Mesenchymal stem cell (in vitro differentiated cells and primary cell): ENCODE data around the gene GPBP1.

ENCODE experiments used
- DNase-seq: peaks from one replicate; pipeline ENCODE4 v3.0.0-alpha.2; 2013
- H2AFZ ChIP-seq: one replicate; pipeline ENCODE4 v1.6.1; 2013; ENCODE audit warnings: low read depth, mild to moderate bottlenecking, control low read depth, inconsistent platforms, low read length, moderate library complexity
- H2AK5ac ChIP-seq: 2 replicates; pipeline ENCODE4 v1.6.1; 2013; ENCODE audit warnings: low read length, moderate library complexity, mild to moderate bottlenecking, inconsistent platforms; ENCODE audit not compliant: severe bottlenecking
- H2BK120ac ChIP-seq: one replicate; pipeline ENCODE4 v1.6.1; 2013; ENCODE audit warnings: low read depth, mild to moderate bottlenecking, inconsistent platforms, low read length, moderate library complexity
- H2BK12ac ChIP-seq, 2 experiments: one replicate each; pipeline ENCODE4 v1.6.1; 2013; ENCODE audit warnings: inconsistent platforms in 2 of 2, low read length in 2 of 2, mild to moderate bottlenecking in 2 of 2, moderate library complexity in 2 of 2, control low read depth in 1 of 2
- H2BK15ac ChIP-seq: one replicate; pipeline ENCODE4 v1.6.1; 2013; ENCODE audit warnings: mild to moderate bottlenecking, low read depth, inconsistent platforms; ENCODE audit not compliant: poor library complexity, severe bottlenecking
- H2BK5ac ChIP-seq: 2 replicates; pipeline ENCODE4 v1.6.1; 2013; ENCODE audit warnings: low read depth, mild to moderate bottlenecking, low read length, control low read depth, inconsistent platforms; ENCODE audit not compliant: poor library complexity, severe bottlenecking
- H3K14ac ChIP-seq, 2 experiments: one replicate each; pipeline ENCODE4 v1.6.1; 2013; ENCODE audit warnings: inconsistent platforms in 2 of 2, low read length in 2 of 2, control low read depth in 1 of 2, mild to moderate bottlenecking in 1 of 2, moderate library complexity in 1 of 2
- H3K18ac ChIP-seq, 2 experiments: one replicate each; pipeline ENCODE4 v1.6.1; 2013; ENCODE audit warnings: inconsistent platforms in 2 of 2, low read length in 2 of 2, control low read depth in 1 of 2, low read depth in 1 of 2, mild to moderate bottlenecking in 1 of 2
- H3K23ac ChIP-seq, 2 experiments: one replicate each; pipeline ENCODE4 v1.6.1; 2013; ENCODE audit warnings: inconsistent platforms in 2 of 2, low read length in 2 of 2, mild to moderate bottlenecking in 2 of 2, moderate library complexity in 2 of 2, control low read depth in 1 of 2
- H3K27ac ChIP-seq: 2 replicates; pipeline ENCODE4 v1.5.1; 2013; ENCODE audit warnings: mild to moderate bottlenecking, moderate library complexity, low read length, control low read depth, inconsistent platforms; ENCODE audit not compliant: poor library complexity, severe bottlenecking
- H3K27me3 ChIP-seq, 2 experiments: 2 replicates each; pipeline versions ENCODE4 v1.6.1 to v1.7.0; 2013; ENCODE audit warnings: low read length in 2 of 2, mild to moderate bottlenecking in 2 of 2, moderate library complexity in 2 of 2, control low read depth in 1 of 2, inconsistent platforms in 1 of 2; ENCODE audit not compliant: control insufficient read depth in 1 of 2, insufficient read depth in 1 of 2
- H3K36me3 ChIP-seq, 2 experiments: 2 replicates each; pipeline versions ENCODE4 v1.6.1 to v1.7.0; 2013; ENCODE audit warnings: low read length in 2 of 2, control low read depth in 1 of 2, inconsistent platforms in 1 of 2, low read depth in 1 of 2, mild to moderate bottlenecking in 1 of 2; ENCODE audit not compliant: insufficient read depth in 2 of 2, control insufficient read depth in 1 of 2
- H3K4ac ChIP-seq, 2 experiments: one replicate each; pipeline ENCODE4 v1.6.1; 2013; ENCODE audit warnings: inconsistent platforms in 2 of 2, low read length in 2 of 2, mild to moderate bottlenecking in 2 of 2, moderate library complexity in 2 of 2, control low read depth in 1 of 2, low read depth in 1 of 2
- H3K4me1 ChIP-seq: 2 replicates; pipeline ENCODE4 v1.6.1; 2013; ENCODE audit warnings: low read depth, low read length, control low read depth; ENCODE audit not compliant: control insufficient read depth, insufficient read depth
- H3K4me2 ChIP-seq: 2 replicates; pipeline ENCODE4 v1.6.1; 2013; ENCODE audit warnings: low read length, mild to moderate bottlenecking, inconsistent platforms; ENCODE audit not compliant: poor library complexity, severe bottlenecking
- H3K4me3 ChIP-seq, 2 experiments: 2 replicates each; pipeline versions ENCODE4 v1.5.1 to v1.7.0; 2013; ENCODE audit warnings: low read length in 2 of 2, mild to moderate bottlenecking in 2 of 2, control low read depth in 1 of 2, low read depth in 1 of 2; ENCODE audit not compliant: insufficient read depth in 1 of 2
- H3K79me1 ChIP-seq: replicated peaks from 2 replicates; pipeline ENCODE4 v1.6.1; 2013; ENCODE audit warnings: mild to moderate bottlenecking, control low read depth, low read length, inconsistent platforms; ENCODE audit not compliant: poor library complexity, severe bottlenecking
- H3K9ac ChIP-seq: 2 replicates; pipeline ENCODE4 v1.7.0; 2013; ENCODE audit warnings: mild to moderate bottlenecking, low read length, moderate library complexity
- H3K9me3 ChIP-seq: 2 replicates; pipeline ENCODE4 v1.7.0; 2013; ENCODE audit warnings: mild to moderate bottlenecking, low read length; ENCODE audit not compliant: control insufficient read depth
- H4K8ac ChIP-seq: one replicate; pipeline ENCODE4 v1.6.1; 2013; ENCODE audit warnings: inconsistent platforms, mild to moderate bottlenecking, low read length, moderate library complexity
- H4K91ac ChIP-seq: one replicate; pipeline ENCODE4 v1.6.1; 2013; ENCODE audit warnings: mild to moderate bottlenecking, low read length, inconsistent platforms
- WGBS: methylation state at CpG from one replicate; pipeline ENCODE4 v1.1.7; 2013; ENCODE audit warnings: mixed read lengths; 5-methylcytosine and 5-hydroxymethylcytosine counted together

GPBP1 gene

DNA sequence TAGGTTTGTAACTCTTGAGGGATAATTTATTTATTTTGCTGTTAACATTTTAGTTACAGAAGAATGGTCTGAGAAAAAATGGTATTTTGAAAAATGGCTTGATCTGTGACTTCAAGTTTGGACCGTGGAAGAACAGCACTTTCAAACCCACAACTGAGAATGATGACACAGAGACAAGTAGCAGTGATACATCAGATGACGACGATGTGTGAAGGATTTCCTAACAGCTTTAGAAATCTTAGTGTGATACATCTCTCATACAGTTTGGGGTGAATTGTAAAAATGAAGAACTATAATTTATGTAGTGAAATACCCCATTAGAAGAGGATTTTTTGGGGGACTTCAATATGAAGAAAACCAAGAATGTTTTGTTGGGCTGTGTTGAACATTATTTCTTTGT is 88.7 kb downstream of the GPBP1 start:
- H2BK5ac ChIP-seq, result no peak overlapping the region
- H3K27ac ChIP-seq, result no peak overlapping the region
- WGBS, result 100% methylated on average over 1 of the region's 3 CpGs
- no peak overlapping the region for H4K91ac ChIP-seq
- H4K8ac ChIP-seq, result no peak overlapping the region
- no peak for DNase-seq
- H3K4me3 ChIP-seq, result no peak overlapping the region
- no peak overlapping the region for H3K4me2 ChIP-seq
- H2BK120ac ChIP-seq, result no peak overlapping the region
- H2BK15ac ChIP-seq, result no peak overlapping the region
- no peaks in the 10 kb centered on the region for H3K27me3 ChIP-seq
- peaks cover 9% of the 10 kb centered on the region for H3K79me1 ChIP-seq
- H3K4me1 ChIP-seq, result no peaks in the 10 kb centered on the region
- H3K14ac ChIP-seq, result no peak overlapping the region
- H3K18ac ChIP-seq, result no peak overlapping the region
- H3K23ac ChIP-seq, result no peak overlapping the region
- no peak overlapping the region for H3K4ac ChIP-seq
- no peak overlapping the region for H2AFZ ChIP-seq
- no peak overlapping the region for H2BK12ac ChIP-seq
- no peak overlapping the region for H3K9ac ChIP-seq
- no peak overlapping the region for H2AK5ac ChIP-seq
- H3K9me3 ChIP-seq, result no peaks in the 10 kb centered on the region
- H3K36me3 ChIP-seq, result peaks cover 3 to 60% of the 10 kb centered on the region in 2 experiments

DNA sequence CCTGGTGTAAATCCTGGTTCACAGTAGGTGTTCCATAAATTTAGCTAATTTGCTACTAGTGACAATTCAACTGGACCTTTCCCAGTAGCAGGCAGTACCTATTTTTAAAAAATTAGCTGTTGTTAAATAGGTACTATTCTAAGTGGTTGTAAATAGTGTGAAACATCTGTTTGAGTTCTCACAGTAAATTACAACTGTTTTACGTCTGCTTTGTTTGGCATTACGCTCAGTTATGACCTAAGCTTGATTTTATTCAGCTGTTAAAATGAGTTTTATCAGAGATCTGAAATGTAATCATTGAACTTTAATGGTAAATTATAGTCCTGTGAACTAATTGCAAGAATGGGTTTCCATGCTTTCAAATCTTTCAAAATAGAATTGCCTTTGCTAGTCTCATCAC is 93.9 kb downstream of the GPBP1 start:
- H3K4me2 ChIP-seq, result no peak overlapping the region
- no peak overlapping the region for H4K91ac ChIP-seq
- no peak overlapping the region for H3K18ac ChIP-seq
- DNase-seq, result no peak
- H3K14ac ChIP-seq, result no peak overlapping the region
- H3K4me1 ChIP-seq, result no peaks in the 10 kb centered on the region
- no peak overlapping the region for H2AK5ac ChIP-seq
- no peak overlapping the region for H2BK5ac ChIP-seq
- H3K4me3 ChIP-seq, result no peak overlapping the region
- no peak overlapping the region for H3K9ac ChIP-seq
- peaks cover 0 to 15% of the 10 kb centered on the region in 2 experiments for H3K36me3 ChIP-seq
- 94% methylated on average over 2 of the region's 2 CpGs for WGBS
- no peaks in the 10 kb centered on the region for H3K9me3 ChIP-seq
- H3K79me1 ChIP-seq, result no peaks in the 10 kb centered on the region
- H3K27ac ChIP-seq, result no peak overlapping the region
- no peaks in the 10 kb centered on the region for H3K27me3 ChIP-seq
- H2BK120ac ChIP-seq, result no peak overlapping the region
- no peak overlapping the region for H2BK12ac ChIP-seq
- no peak overlapping the region for H4K8ac ChIP-seq
- no peak overlapping the region for H2AFZ ChIP-seq
- no peak overlapping the region for H2BK15ac ChIP-seq
- no peak overlapping the region for H3K4ac ChIP-seq
- no peak overlapping the region for H3K23ac ChIP-seq

DNA sequence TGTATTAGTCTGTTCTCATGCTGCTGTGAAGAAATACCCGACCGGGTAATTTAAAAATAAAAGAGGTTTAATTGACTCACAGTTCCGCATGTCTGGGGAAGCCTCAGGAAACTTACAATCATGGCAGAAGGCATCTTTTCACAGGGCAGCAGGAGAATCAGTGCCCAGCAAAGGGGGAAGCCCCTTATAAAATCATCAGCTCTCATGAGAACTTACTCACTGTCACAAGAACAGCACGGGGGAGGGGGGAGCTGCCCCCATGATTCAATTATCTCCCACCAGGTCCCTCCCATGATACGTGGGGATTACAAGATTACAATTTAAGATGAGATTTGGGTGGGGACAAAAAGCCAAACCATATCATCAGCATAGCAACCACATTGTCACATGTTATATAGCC is 102.5 kb downstream of the GPBP1 start:
- Histone ChIP-seq H3K36me3 (no peaks in the 10 kb centered on the region), H3K14ac (no peak overlapping the region), H3K9me3 (no peaks in the 10 kb centered on the region), H3K4me1 (no peaks in the 10 kb centered on the region), H3K79me1 (no peaks in the 10 kb centered on the region), H3K27me3 (no peaks in the 10 kb centered on the region), H3K18ac (no peak overlapping the region), H2BK15ac (no peak overlapping the region), H3K23ac (no peak overlapping the region), H2AFZ (no peak overlapping the region), H3K4ac (no peak overlapping the region), H2BK5ac (no peak overlapping the region), H2AK5ac (no peak overlapping the region), H3K9ac (no peak overlapping the region), H3K4me2 (no peak overlapping the region), H2BK120ac (no peak overlapping the region), H3K4me3 (no peak overlapping the region), H2BK12ac (no peak overlapping the region), H4K91ac (no peak overlapping the region), H3K27ac (no peak overlapping the region), H4K8ac (no peak overlapping the region)
- 88% methylated on average over 4 of the region's 5 CpGs for WGBS
- peak; percentile 2 for DNase-seq

DNA sequence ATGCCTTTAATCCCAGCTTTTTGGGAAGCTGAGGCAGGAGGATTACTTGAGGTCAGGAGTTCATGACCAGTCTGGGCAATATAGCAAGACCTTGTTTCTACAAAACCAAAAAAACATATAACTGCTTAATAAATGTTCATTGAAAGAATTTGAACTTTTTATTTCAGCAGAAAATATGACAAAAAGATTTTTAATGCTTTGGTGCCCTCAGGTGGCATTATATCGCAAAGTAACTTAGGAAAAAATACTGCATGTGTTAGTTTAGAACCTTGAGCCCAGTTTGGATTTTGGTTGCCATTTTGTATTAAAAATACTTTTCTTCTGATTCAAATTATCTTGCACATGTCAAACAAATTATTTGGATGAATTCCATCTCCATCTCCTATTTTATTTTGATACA is 103.2 kb downstream of the GPBP1 start:
- Histone ChIP-seq H3K27ac (no peak overlapping the region), H3K4me3 (no peak overlapping the region), H2BK120ac (no peak overlapping the region), H2BK12ac (no peak overlapping the region), H3K18ac (no peak overlapping the region), H3K9ac (no peak overlapping the region), H2BK5ac (no peak overlapping the region), H4K8ac (no peak overlapping the region), H2AK5ac (no peak overlapping the region), H3K23ac (no peak overlapping the region), H3K27me3 (no peaks in the 10 kb centered on the region), H3K36me3 (no peaks in the 10 kb centered on the region), H3K79me1 (no peaks in the 10 kb centered on the region), H3K14ac (no peak overlapping the region), H3K4me1 (no peaks in the 10 kb centered on the region), H3K4me2 (no peak overlapping the region), H2AFZ (no peak overlapping the region), H4K91ac (no peak overlapping the region), H2BK15ac (no peak overlapping the region), H3K4ac (peak overlapping the region in 1 of 2 experiments; percentile 15), H3K9me3 (no peaks in the 10 kb centered on the region)
- WGBS, result 83% methylated on average over 1 of the region's 1 CpG
- DNase-seq, result peak; percentile 23
